CD4-positive, alpha-beta memory T cell (primary cell): ENCODE measurements around the gene CCN5. TPM values are rescaled to one million over a fixed set of nuclear protein-coding genes. Genes with fewer than 3 reads are reported as not detected.

ENCODE experiments used
- CTCF ChIA-PET: fragments of 350-600 bp; sonication (Branson Sonifier 250); formaldehyde crosslinking; loops from one replicate; lab custom pipeline; 2021; ENCODE audit warnings: inconsistent platforms; ENCODE audit not compliant: partially characterized antibody; lab: Charles Lee
- POLR2A ChIA-PET: fragments of 350-600 bp; sonication (Branson Sonifier 250); formaldehyde crosslinking; loops from one replicate; lab custom pipeline; 2021; ENCODE audit not compliant: partially characterized antibody; lab: Charles Lee
- DNase-seq, 5 donors: peaks; one replicate each; pipeline versions ENCODE4 v3.0.0 to v3.0.0-alpha.2; 2020 to 2022; ENCODE audit warnings: mixed read lengths in 1 of 5
- H3K27ac ChIP-seq: one replicate; pipeline ENCODE4 v1.7.0; 2013; ENCODE audit warnings: low read depth, low read length
- H3K27me3 ChIP-seq: 2 replicates; pipeline ENCODE4 v1.7.0; 2013; ENCODE audit warnings: mild to moderate bottlenecking, low read length, moderate library complexity; ENCODE audit not compliant: insufficient read depth
- H3K36me3 ChIP-seq: 2 replicates; pipeline ENCODE4 v1.7.0; 2013; ENCODE audit warnings: mild to moderate bottlenecking, low read length, moderate library complexity; ENCODE audit not compliant: insufficient read depth
- H3K4me1 ChIP-seq: 2 replicates; pipeline ENCODE4 v1.7.0; 2013; ENCODE audit warnings: mild to moderate bottlenecking, low read length, moderate library complexity; ENCODE audit not compliant: insufficient read depth
- H3K4me3 ChIP-seq, 2 donors: one replicate each; pipeline ENCODE4 v1.7.0; 2013; ENCODE audit warnings: low read length in 2 of 2, mild to moderate bottlenecking in 1 of 2
- H3K9me3 ChIP-seq, 2 donors: one replicate each; pipeline ENCODE4 v1.7.0; 2013; ENCODE audit warnings: low read length in 2 of 2, control low read depth in 1 of 2; ENCODE audit not compliant: control insufficient read depth in 1 of 2
- H3K27ac Mint-ChIP-seq, 7 donors: one replicate each; pipeline ENCODE4 v1.8.0; 2020 to 2021; ENCODE audit warnings: mixed read lengths in 7 of 7, mild to moderate bottlenecking in 6 of 7, inconsistent platforms in 3 of 7, moderate library complexity in 3 of 7
- H3K27me3 Mint-ChIP-seq, 2 donors: one replicate each; pipeline ENCODE4 v1.8.0; 2020 to 2021; ENCODE audit warnings: mixed read lengths in 2 of 2
- H3K36me3 Mint-ChIP-seq, 2 donors: one replicate each; pipeline ENCODE4 v1.8.0; 2020 to 2021; ENCODE audit warnings: mixed read lengths in 2 of 2, inconsistent platforms in 1 of 2, mild to moderate bottlenecking in 1 of 2
- H3K4me1 Mint-ChIP-seq, 4 donors: one replicate each; pipeline ENCODE4 v1.8.0; 2020 to 2021; ENCODE audit warnings: mixed read lengths in 4 of 4, mild to moderate bottlenecking in 1 of 4
- H3K4me3 Mint-ChIP-seq, 8 donors: one replicate each; pipeline ENCODE4 v1.8.0; 2020 to 2021; ENCODE audit warnings: mixed read lengths in 8 of 8, mild to moderate bottlenecking in 7 of 8, moderate library complexity in 6 of 8, inconsistent platforms in 3 of 8
- H3K9me3 Mint-ChIP-seq, 8 donors: one replicate each; pipeline ENCODE4 v1.8.0; 2020 to 2021; ENCODE audit warnings: mixed read lengths in 8 of 8, mild to moderate bottlenecking in 5 of 8, inconsistent platforms in 3 of 8, moderate library complexity in 1 of 8
- intact Hi-C: fragments of 100-400 bp; cut with micrococcal nuclease; formaldehyde crosslinking; loops from one replicate; pipeline ENCODE4 v1.15.1; 2023
- polyA plus RNA-seq, 2 donors: library from polyadenylated mRNA; unstranded; fragments of 300-500 nt; fragmentation: Illumina TruSeq; gene quantifications; one replicate each; pipeline ENCODE4 v1.2.3, GENCODE V29; 2021
- total RNA-seq, 2 experiments: library from RNA; stranded (reverse); gene quantifications; one replicate each; pipeline ENCODE4 v1.2.3, GENCODE V29; 2021

CCN5 gene
- total and polyA plus RNA-seq, 4 experiments from 2014 or later: not detected

DNA sequence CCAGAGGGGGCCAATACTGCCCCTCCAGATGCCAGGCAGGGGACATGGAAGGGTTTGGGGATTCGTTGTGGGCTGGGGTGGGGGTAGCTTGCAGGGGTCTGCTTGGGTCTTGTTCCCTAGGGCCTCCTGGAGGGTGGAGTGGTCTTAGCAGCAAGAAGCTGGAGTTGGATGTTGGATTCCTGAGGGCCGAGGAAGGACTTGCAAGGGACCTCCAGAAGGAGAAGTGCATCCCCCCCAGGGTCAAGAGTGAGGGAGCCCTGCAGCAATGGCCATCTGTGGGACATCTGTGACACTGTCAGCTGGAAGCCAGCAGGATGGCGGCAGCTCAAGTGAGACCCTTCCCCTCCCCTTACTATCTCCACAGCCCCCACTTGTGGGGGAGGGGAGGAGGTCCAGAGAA lies 25.4 kb upstream of the CCN5 start:
- Mint-ChIP-seq H3K27me3 (peaks cover 4 to 8% of the 10 kb centered on the region in 2 donors), H3K36me3 (no peaks in the 10 kb centered on the region), H3K27ac (no peak overlapping the region), H3K9me3 (no peaks in the 10 kb centered on the region), H3K4me1 (peaks cover 0 to 7% (median 4%) of the 10 kb centered on the region in 4 donors), H3K4me3 (no peak overlapping the region)
- DNase-seq: no peak
- Histone ChIP-seq H3K4me1 (no peaks in the 10 kb centered on the region), H3K36me3 (no peaks in the 10 kb centered on the region), H3K27me3 (no peaks in the 10 kb centered on the region), H3K4me3 (no peak overlapping the region), H3K9me3 (no peaks in the 10 kb centered on the region), H3K27ac (no peak overlapping the region)
- ChIA-PET CTCF (interaction anchor here (1.6 kb wide), 1 partner anchor 177 kb away, joined by 5 read pairs; no protein-coding TSS in a partner anchor), POLR2A (no interaction called here)
- intact Hi-C loops: loop anchor here (5.0 kb wide), 1 partner anchor 602 kb away; no protein-coding TSS in a partner anchor

DNA sequence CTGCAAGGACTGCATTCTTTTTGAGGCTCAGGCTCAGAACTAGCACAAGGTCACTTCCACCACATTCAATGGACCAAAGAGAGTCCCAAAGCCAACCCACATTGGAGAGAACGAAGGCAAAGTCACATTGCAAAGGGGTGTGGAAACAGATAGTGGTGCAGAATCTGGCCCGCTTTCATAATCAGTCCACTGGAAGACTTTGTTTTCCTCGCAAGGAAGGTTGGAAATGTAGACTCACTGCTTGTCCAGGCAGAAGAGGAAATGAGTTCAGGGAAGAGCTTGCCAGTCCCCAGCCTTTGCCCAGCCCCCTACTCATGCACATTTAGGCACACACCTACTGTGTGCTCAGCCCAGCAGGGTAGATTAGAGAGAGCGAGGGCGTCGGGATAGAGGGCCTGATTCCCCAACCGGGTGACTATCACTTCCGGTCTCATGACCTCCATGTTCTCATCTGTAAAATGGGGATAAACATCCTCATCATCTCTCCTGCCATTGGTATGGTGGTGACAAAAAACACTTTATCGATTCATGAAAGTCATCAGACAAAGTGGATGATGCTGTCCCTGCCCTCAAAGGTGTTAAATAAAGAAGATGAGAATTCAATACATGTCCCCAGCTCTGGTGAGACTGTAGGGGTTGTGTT lies 24.3 kb upstream of the CCN5 start:
- no peaks in the 10 kb centered on the region for H3K9me3 ChIP-seq
- POLR2A ChIA-PET: no interaction called here
- no peaks in the 10 kb centered on the region for H3K4me1 ChIP-seq
- CTCF ChIA-PET: interaction anchor here (1.6 kb wide), 1 partner anchor 176 kb away, joined by 5 read pairs; no protein-coding TSS in a partner anchor
- no peaks in the 10 kb centered on the region for H3K27me3 ChIP-seq
- no peaks in the 10 kb centered on the region for H3K36me3 ChIP-seq
- Mint-ChIP-seq H3K27me3 (peaks cover 4 to 6% of the 10 kb centered on the region in 2 donors), H3K4me3 (no peak overlapping the region), H3K36me3 (no peaks in the 10 kb centered on the region), H3K9me3 (no peaks in the 10 kb centered on the region), H3K4me1 (no peaks in the 10 kb centered on the region), H3K27ac (no peak overlapping the region)
- DNase-seq: no peak
- H3K27ac ChIP-seq: no peak overlapping the region
- H3K4me3 ChIP-seq: no peak overlapping the region
- intact Hi-C loops: no loop called here

DNA sequence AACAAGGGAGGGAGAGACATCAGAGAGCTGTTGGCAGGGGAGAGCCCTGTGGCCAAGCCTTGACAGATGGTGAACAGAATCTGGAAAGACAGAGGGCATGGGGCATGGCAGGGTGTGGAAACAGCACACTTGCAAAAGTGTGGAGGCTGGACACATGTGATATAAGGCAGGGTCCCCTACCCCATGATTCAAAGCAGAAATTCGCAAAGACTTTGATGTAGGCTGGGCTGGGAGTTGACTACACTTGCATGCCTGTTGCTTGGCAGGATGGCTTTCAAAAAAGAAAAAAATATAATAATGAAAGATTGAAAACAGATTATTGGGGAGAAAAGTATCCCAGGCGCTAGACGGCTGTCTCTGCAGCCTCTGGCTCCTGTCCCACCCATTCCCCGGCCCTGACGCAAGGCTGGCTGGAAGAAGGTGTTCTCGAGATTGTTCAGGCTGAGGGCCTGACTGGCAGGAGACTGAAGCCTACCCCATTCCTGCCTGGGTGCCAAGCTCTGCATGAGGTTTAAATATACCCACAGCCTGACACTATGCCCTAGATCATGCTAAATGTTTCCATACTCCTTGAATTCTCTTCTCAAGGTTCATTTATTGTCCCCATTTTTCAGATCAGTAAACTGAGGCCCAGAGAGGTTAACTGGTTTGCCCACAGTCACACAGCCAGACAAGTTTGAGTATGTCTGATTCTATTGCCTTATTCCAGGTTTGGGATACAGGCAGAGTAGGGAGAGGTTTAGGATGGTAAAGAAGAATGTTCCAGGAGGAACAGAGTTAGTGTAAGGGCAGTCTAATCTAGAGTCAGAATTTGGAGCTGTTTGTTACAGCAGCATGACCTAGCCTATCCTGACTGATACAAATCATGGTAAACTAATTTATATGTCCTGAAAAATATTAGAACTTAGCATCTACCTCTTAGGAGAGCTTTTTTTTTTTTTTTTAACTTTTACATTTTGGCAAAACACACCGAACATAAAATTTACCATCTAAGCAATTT lies 23.4 kb upstream of the CCN5 start:
- peak overlapping the region in 1 of 7 donors; percentile 13 for H3K27ac Mint-ChIP-seq
- no peaks in the 10 kb centered on the region for H3K36me3 Mint-ChIP-seq
- H3K27me3 Mint-ChIP-seq: peaks cover 4 to 6% of the 10 kb centered on the region in 2 donors
- ChIA-PET POLR2A (no interaction called here), CTCF (interaction anchor here (1.2 to 1.6 kb wide), 2 partner anchors 9 to 175 kb away, joined by 4 to 5 read pairs; no protein-coding TSS in a partner anchor)
- Histone ChIP-seq H3K27ac (no peak overlapping the region), H3K4me3 (no peak overlapping the region), H3K9me3 (no peaks in the 10 kb centered on the region), H3K4me1 (no peaks in the 10 kb centered on the region), H3K27me3 (no peaks in the 10 kb centered on the region), H3K36me3 (no peaks in the 10 kb centered on the region)
- no peaks in the 10 kb centered on the region for H3K9me3 Mint-ChIP-seq
- H3K4me3 Mint-ChIP-seq: no peak overlapping the region
- no peaks in the 10 kb centered on the region for H3K4me1 Mint-ChIP-seq
- no peak for DNase-seq
- intact Hi-C loops: no loop called here

DNA sequence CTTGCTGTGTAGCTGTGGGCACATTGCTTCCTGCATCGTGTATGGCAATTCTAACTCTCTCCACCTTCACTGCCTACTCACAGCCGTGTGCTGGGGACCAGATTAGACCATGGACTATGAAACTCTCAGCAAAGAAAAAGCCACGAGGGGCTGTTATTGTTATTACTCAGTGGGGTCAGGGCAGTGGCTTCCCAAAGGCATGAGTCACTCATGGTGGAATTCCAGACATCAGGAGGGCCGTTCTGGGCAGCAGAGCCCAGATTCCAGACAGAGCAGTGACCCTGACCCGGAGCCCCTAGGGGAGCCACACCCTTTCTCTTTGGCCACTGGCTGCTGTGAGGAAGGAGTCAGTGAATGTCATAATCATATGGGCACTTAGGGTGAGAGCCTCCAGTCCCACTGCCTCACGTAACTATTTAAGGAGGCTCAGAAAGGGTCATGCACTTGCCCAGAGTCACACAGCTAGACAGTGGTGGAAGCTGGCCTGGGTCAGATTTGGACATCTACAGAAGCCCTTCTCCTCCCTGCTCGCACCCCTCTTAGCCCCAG lies 22.2 kb upstream of the CCN5 start:
- Histone ChIP-seq H3K36me3 (no peaks in the 10 kb centered on the region), H3K4me3 (no peak overlapping the region), H3K27me3 (no peaks in the 10 kb centered on the region), H3K9me3 (no peaks in the 10 kb centered on the region), H3K27ac (no peak overlapping the region), H3K4me1 (no peaks in the 10 kb centered on the region)
- intact Hi-C loops: no loop called here
- ChIA-PET POLR2A (no interaction called here), CTCF (interaction anchor here (2.2 kb wide), 1 partner anchor 10 kb away, joined by 8 read pairs; no protein-coding TSS in a partner anchor)
- no peaks in the 10 kb centered on the region for H3K27me3 Mint-ChIP-seq
- H3K9me3 Mint-ChIP-seq: no peaks in the 10 kb centered on the region
- no peak for DNase-seq
- H3K27ac Mint-ChIP-seq: no peak overlapping the region
- H3K36me3 Mint-ChIP-seq: no peaks in the 10 kb centered on the region
- H3K4me1 Mint-ChIP-seq: no peaks in the 10 kb centered on the region
- no peak overlapping the region for H3K4me3 Mint-ChIP-seq

DNA sequence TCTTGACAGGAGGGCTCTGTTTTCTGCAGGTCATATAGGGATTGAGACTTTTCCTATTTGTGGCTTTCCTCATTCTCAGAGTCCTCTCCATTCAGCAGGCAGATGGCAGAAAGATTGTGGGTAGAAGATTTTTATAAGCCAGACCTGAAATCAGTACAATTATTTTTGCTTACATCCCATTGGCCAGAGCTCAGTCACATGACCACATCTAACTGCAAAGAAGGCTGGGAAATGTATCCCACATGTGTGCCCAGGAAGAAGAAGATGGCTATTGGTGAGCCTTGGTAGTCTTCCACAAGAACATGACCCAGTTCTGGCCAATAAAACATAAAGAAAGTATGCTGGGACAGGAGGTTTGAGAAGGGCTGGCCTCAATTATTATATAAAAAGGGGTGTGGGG lies 21.5 kb upstream of the CCN5 start:
- POLR2A ChIA-PET: no interaction called here
- Histone ChIP-seq H3K36me3 (no peaks in the 10 kb centered on the region), H3K27ac (no peak overlapping the region), H3K4me1 (no peaks in the 10 kb centered on the region), H3K9me3 (no peaks in the 10 kb centered on the region), H3K4me3 (no peak overlapping the region), H3K27me3 (no peaks in the 10 kb centered on the region)
- no peak overlapping the region for H3K4me3 Mint-ChIP-seq
- no peaks in the 10 kb centered on the region for H3K9me3 Mint-ChIP-seq
- DNase-seq: no peak
- H3K4me1 Mint-ChIP-seq: no peaks in the 10 kb centered on the region
- H3K36me3 Mint-ChIP-seq: no peaks in the 10 kb centered on the region
- CTCF ChIA-PET: interaction anchor here (2.2 kb wide), 1 partner anchor 10 kb away, joined by 8 read pairs; no protein-coding TSS in a partner anchor
- no peaks in the 10 kb centered on the region for H3K27me3 Mint-ChIP-seq
- intact Hi-C loops: no loop called here
- H3K27ac Mint-ChIP-seq: no peak overlapping the region

DNA sequence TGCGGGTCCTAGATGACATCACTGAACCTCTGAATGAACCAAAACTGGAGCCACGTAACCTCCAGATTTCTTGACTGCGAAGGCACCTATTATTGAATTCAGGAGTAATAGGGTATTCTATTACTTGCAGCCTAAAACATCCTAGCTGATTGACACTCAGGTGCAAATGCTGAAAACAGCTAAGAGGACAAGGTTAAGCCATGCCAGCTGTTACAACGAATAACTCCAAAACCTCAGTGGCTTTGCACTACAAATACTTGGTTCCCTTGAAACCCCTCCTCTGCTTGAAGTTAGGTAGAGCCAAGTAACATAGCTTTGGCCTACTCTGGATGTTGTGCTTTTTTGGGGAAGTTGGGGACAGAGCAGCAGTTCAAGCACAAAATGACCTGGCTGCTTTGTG lies 21.0 kb upstream of the CCN5 start:
- no peaks in the 10 kb centered on the region for H3K27me3 ChIP-seq
- Mint-ChIP-seq H3K36me3 (no peaks in the 10 kb centered on the region), H3K27ac (no peak overlapping the region), H3K4me1 (no peaks in the 10 kb centered on the region), H3K4me3 (no peak overlapping the region), H3K27me3 (no peaks in the 10 kb centered on the region), H3K9me3 (no peaks in the 10 kb centered on the region)
- H3K27ac ChIP-seq: no peak overlapping the region
- H3K9me3 ChIP-seq: no peaks in the 10 kb centered on the region
- no peaks in the 10 kb centered on the region for H3K4me1 ChIP-seq
- H3K4me3 ChIP-seq: no peak overlapping the region
- ChIA-PET CTCF (interaction anchor here (2.2 kb wide), 1 partner anchor 11 kb away, joined by 8 read pairs; no protein-coding TSS in a partner anchor), POLR2A (no interaction called here)
- no peak for DNase-seq
- intact Hi-C loops: no loop called here
- no peaks in the 10 kb centered on the region for H3K36me3 ChIP-seq

DNA sequence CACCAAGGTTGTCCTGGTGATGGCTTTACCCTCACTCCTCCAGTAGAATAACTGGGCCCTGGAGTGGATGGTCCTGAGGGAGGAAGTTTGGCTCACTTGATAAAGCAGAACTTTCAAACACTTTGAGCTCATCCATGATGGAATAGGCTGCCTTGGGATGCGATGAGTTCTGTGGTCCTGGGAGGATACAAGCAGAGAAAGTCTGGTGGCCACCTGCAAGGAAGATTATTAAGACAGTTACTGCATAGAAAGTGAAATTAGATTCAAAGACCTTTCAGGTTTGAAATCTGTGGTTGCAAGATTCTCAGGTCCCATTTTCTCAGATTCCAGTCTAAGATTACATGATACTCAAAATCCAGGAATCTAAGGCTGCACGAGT lies 19.9 kb upstream of the CCN5 start:
- ChIA-PET POLR2A (no interaction called here), CTCF (interaction anchor here (2.2 kb wide), 1 partner anchor 12 kb away, joined by 8 read pairs; no protein-coding TSS in a partner anchor)
- H3K27me3 Mint-ChIP-seq: no peaks in the 10 kb centered on the region
- H3K36me3 ChIP-seq: no peaks in the 10 kb centered on the region
- H3K27ac Mint-ChIP-seq: no peak overlapping the region
- no peak for DNase-seq
- no peaks in the 10 kb centered on the region for H3K4me1 ChIP-seq
- H3K27ac ChIP-seq: no peak overlapping the region
- no peak overlapping the region for H3K4me3 ChIP-seq
- no peaks in the 10 kb centered on the region for H3K27me3 ChIP-seq
- H3K9me3 ChIP-seq: no peaks in the 10 kb centered on the region
- H3K36me3 Mint-ChIP-seq: no peaks in the 10 kb centered on the region
- H3K4me3 Mint-ChIP-seq: no peak overlapping the region
- no peaks in the 10 kb centered on the region for H3K4me1 Mint-ChIP-seq
- H3K9me3 Mint-ChIP-seq: no peaks in the 10 kb centered on the region
- intact Hi-C loops: no loop called here
